Stimulated activated CD4-positive, alpha-beta T cell treated with anti-CD3 and anti-CD28 coated beads, Interleukin-15, amount 100 ng/mL, for 48 hours (primary cell): ENCODE results near the gene TTC39A.

Experiments
- DNase-seq, 2 donors: peaks; one replicate each; pipeline ENCODE4 v3.0.0-alpha.2; 2020; ENCODE audit warnings: low read depth in 2 of 2

The TTC39A gene

GRCh38 chr1:51297401-51298321 lies 32.7 kb downstream of the TTC39A start:
- DNase-seq = no peak

- peak; percentile 62 to 73 for DNase-seq
Observed at GRCh38 chr1:51296383-51297357, 33.7 kb downstream of the TTC39A start.

GRCh38 chr1:51295926-51296325 lies 34.4 kb downstream of the TTC39A start:
- no peak for DNase-seq

- no peak for DNase-seq
Observed at GRCh38 chr1:51294566-51295184, 35.7 kb downstream of the TTC39A start.

- no peak for DNase-seq
Observed at GRCh38 chr1:51293898-51294515, 36.4 kb downstream of the TTC39A start.

GRCh38 chr1:51290489-51290847 lies 39.9 kb downstream of the TTC39A start:
- DNase-seq = no peak

- DNase-seq = no peak
Observed at GRCh38 chr1:51289676-51290488, 40.5 kb downstream of the TTC39A start.

GRCh38 chr1:51288578-51288977 lies 41.8 kb downstream of the TTC39A start:
- no peak for DNase-seq

GRCh38 chr1:51287966-51288365 lies 42.4 kb downstream of the TTC39A start:
- no peak for DNase-seq

GRCh38 chr1:51285055-51285454 lies 45.3 kb downstream of the TTC39A start:
- DNase-seq = no peak

- no peak for DNase-seq
Observed at GRCh38 chr1:51284487-51284954, 45.8 kb downstream of the TTC39A start.

GRCh38 chr1:51283979-51284378 lies 46.4 kb downstream of the TTC39A start:
- DNase-seq = no peak

- DNase-seq = no peak
Observed at GRCh38 chr1:51282605-51283004, 47.8 kb downstream of the TTC39A start.

GRCh38 chr1:51281807-51282206 lies 48.6 kb downstream of the TTC39A start:
- DNase-seq = no peak

GRCh38 chr1:51280321-51280978 lies 49.9 kb downstream of the TTC39A start:
- DNase-seq = no peak

- no peak for DNase-seq
Observed at GRCh38 chr1:51276286-51276685, 54.1 kb downstream of the TTC39A start.

GRCh38 chr1:51274676-51275075 lies 55.7 kb downstream of the TTC39A start:
- DNase-seq = no peak

- DNase-seq = no peak
Observed at GRCh38 chr1:51272916-51273315, 57.4 kb downstream of the TTC39A start.

GRCh38 chr1:51270751-51271150 lies 59.6 kb downstream of the TTC39A start:
- no peak for DNase-seq

- no peak for DNase-seq
Observed at GRCh38 chr1:51268634-51269033, 61.7 kb downstream of the TTC39A start.
